HepG2 (cell line): ENCODE measurements around the gene DDI2. TPM values are rescaled to one million over a fixed set of nuclear protein-coding genes. Genes with fewer than 3 reads are reported as not detected.
A peak's percentile ranks its signal among the peaks of the same experiment; 100 is the strongest.

Experiments used
- ARID2 ChIP-seq: sonication (generic); formaldehyde crosslinking; IDR thresholded peaks from 2 replicates; pipeline ENCODE4 v1.8.1; 2022; ENCODE audit warnings: mild to moderate bottlenecking, missing genetic modification reagents, borderline replicate concordance
- CREB1 ChIP-seq, 2 experiments: fragments of 450-650 bp in 1 of 2; IDR thresholded peaks; 2 replicates each; pipeline ENCODE4 v1.6.1; 2016 to 2017; ENCODE audit warnings: control low read depth in 1 of 2, mild to moderate bottlenecking in 1 of 2, missing compliant biosample characterization in 1 of 2, missing genetic modification characterization in 1 of 2
- HDAC1 ChIP-seq: sonication (generic); formaldehyde crosslinking; IDR thresholded peaks from 2 replicates; pipeline ENCODE4 v1.5.1; 2020; ENCODE audit warnings: mild to moderate bottlenecking, missing genetic modification reagents
- HNRNPH1 ChIP-seq: fragments of 200-400 bp; formaldehyde crosslinking; optimal IDR thresholded peaks from 2 replicates; pipeline ENCODE3; 2017; ENCODE audit warnings: mild to moderate bottlenecking, low read depth, low read length
- HOMEZ ChIP-seq: IDR thresholded peaks from 2 replicates; pipeline ENCODE4 v1.6.1; 2016; ENCODE audit warnings: low read depth
- IKZF1 ChIP-seq: fragments of 450-650 bp; IDR thresholded peaks from 2 replicates; pipeline ENCODE4 v1.7.1; 2016
- KLF11 ChIP-seq: IDR thresholded peaks from 2 replicates; pipeline ENCODE4 v1.6.1; 2016; ENCODE audit warnings: missing compliant biosample characterization
- MTA3 ChIP-seq: sonication (generic); formaldehyde crosslinking; IDR thresholded peaks from 2 replicates; pipeline ENCODE4 v1.4.0; 2020; ENCODE audit warnings: missing genetic modification reagents
- NFATC3 ChIP-seq: sonication (generic); formaldehyde crosslinking; IDR thresholded peaks from 2 replicates; pipeline ENCODE4 v1.5.1; 2020; ENCODE audit warnings: mild to moderate bottlenecking, missing genetic modification reagents
- NONO ChIP-seq, 2 experiments: fragments of 450-650 bp in 1 of 2; sonication (generic) in 1 of 2; formaldehyde crosslinking in 1 of 2; IDR thresholded peaks in 1 of 2; conservative IDR thresholded peaks in 1 of 2; 2 replicates each; pipeline versions ENCODE4 v1.6.1 to v1.8.0; 2017 to 2022; ENCODE audit warnings: mild to moderate bottlenecking in 1 of 2, missing genetic modification reagents in 1 of 2, moderate library complexity in 1 of 2
- PHF20 ChIP-seq: sonication (generic); formaldehyde crosslinking; IDR thresholded peaks from 2 replicates; pipeline ENCODE4 v1.5.0; 2020; ENCODE audit warnings: mild to moderate bottlenecking, missing genetic modification reagents
- POGK ChIP-seq: sonication (generic); formaldehyde crosslinking; conservative IDR thresholded peaks from 2 replicates; pipeline ENCODE4 v1.8.0; 2022; ENCODE audit warnings: mild to moderate bottlenecking, moderate library complexity, missing genetic modification reagents
- RAD21 ChIP-seq: fragments of 450-650 bp; formaldehyde crosslinking; IDR thresholded peaks from 2 replicates; pipeline ENCODE4 v1.5.0; 2020; ENCODE audit warnings: mild to moderate bottlenecking
- RFX3 ChIP-seq: IDR thresholded peaks from 2 replicates; pipeline ENCODE4 v1.6.1; 2016; ENCODE audit warnings: missing biosample characterization, missing genetic modification reagents
- SMAD3 ChIP-seq: sonication (generic); formaldehyde crosslinking; IDR thresholded peaks from 2 replicates; pipeline ENCODE4 v1.4.0; 2020; ENCODE audit warnings: missing genetic modification reagents
- TEF ChIP-seq: sonication (generic); formaldehyde crosslinking; IDR thresholded peaks from 2 replicates; pipeline ENCODE4 v1.5.0; 2020; ENCODE audit warnings: missing genetic modification reagents
- ZBTB7B ChIP-seq: sonication (generic); formaldehyde crosslinking; IDR thresholded peaks from 2 replicates; pipeline ENCODE4 v1.4.0; 2020; ENCODE audit warnings: missing genetic modification reagents
- ZNF230 ChIP-seq: sonication (generic); formaldehyde crosslinking; IDR thresholded peaks from 2 replicates; pipeline ENCODE4 v1.4.0; 2020; ENCODE audit warnings: mild to moderate bottlenecking, missing genetic modification reagents
- ZNF282 ChIP-seq: fragments of 450-650 bp; IDR thresholded peaks from 2 replicates; pipeline ENCODE4 v1.6.1; 2018; ENCODE audit not compliant: partially characterized antibody
- ZNF292 ChIP-seq: sonication (generic); formaldehyde crosslinking; IDR thresholded peaks from 2 replicates; pipeline ENCODE4 v1.8.1; 2022; ENCODE audit warnings: mild to moderate bottlenecking, low read depth, missing genetic modification reagents, borderline replicate concordance
- ZNF460 ChIP-seq: sonication (generic); formaldehyde crosslinking; IDR thresholded peaks from 2 replicates; pipeline ENCODE4 v1.5.1; 2020; ENCODE audit warnings: missing genetic modification reagents, mild to moderate bottlenecking, borderline replicate concordance
- ZNF619 ChIP-seq: sonication (generic); formaldehyde crosslinking; IDR thresholded peaks from 2 replicates; pipeline ENCODE4 v1.4.0; 2020; ENCODE audit warnings: mild to moderate bottlenecking, missing genetic modification reagents
- ZSCAN12 ChIP-seq: sonication (generic); formaldehyde crosslinking; IDR thresholded peaks from 2 replicates; pipeline ENCODE4 v1.9.0; 2021; ENCODE audit warnings: mild to moderate bottlenecking, missing genetic modification reagents
- ZSCAN29 ChIP-seq: sonication (generic); formaldehyde crosslinking; conservative IDR thresholded peaks from 2 replicates; pipeline ENCODE4 v1.4.0; 2020; ENCODE audit warnings: mild to moderate bottlenecking, missing genetic modification reagents
- ZSCAN5A ChIP-seq: sonication (generic); formaldehyde crosslinking; IDR thresholded peaks from 2 replicates; pipeline ENCODE4 v1.8.0; 2022; ENCODE audit warnings: mild to moderate bottlenecking, missing genetic modification reagents, borderline replicate concordance
- polyA plus RNA-seq, 8 experiments: library from polyadenylated mRNA; depleted of rRNA in 3 of 8; stranded (reverse) in 7 of 8; unstranded in 1 of 8; fragments of >200 nt; fragmentation: Illumina TruSeq in 4 of 8; extraction: Trizol in 4 of 8; gene quantifications; 2 replicates each; pipeline versions ENCODE4 v1.2.1 to v1.2.3, GENCODE V29; 2011 to 2016; ENCODE audit warnings: low read depth in 4 of 8, missing spikeins in 1 of 8, mixed read lengths in 1 of 8; ENCODE audit not compliant: insufficient read depth in 1 of 8
- total RNA-seq, 5 experiments: library from RNA; depleted of rRNA; stranded (reverse); fragments of >200 nt; fragmentation: Illumina TruSeq; extraction: Trizol; gene quantifications; 2 replicates each; pipeline ENCODE4 v1.2.3, GENCODE V29; 2016; ENCODE audit warnings: low read depth in 1 of 5

Gene DDI2
- total and polyA plus RNA-seq, 2 of the 13 experiments (the other 11 are each of a cell fraction or from before 2014, with no cell fraction given), result 8.5 to 25.7 TPM

GRCh38 chr1:15618655-15619525 is 1.6 kb downstream of the DDI2 start (continued):
- TF ChIP-seq TEF (CRISPR knock-in tag) (no peak), HDAC1 (CRISPR knock-in tag) (peak; percentile 69; the same call in 1 of the 2 replicates), KLF11 (0 out of 2 replicates have a peak, but pooled peaks have one; percentile 25), ZSCAN29 (CRISPR knock-in tag) (no peak), NFATC3 (no peak), SMAD3 (CRISPR knock-in tag) (peak; percentile 85; the same call in 1 of the 2 replicates), HOMEZ (CRISPR knock-in tag) (peak; percentile 67), ZNF282 (no peak), IKZF1 (no peak), CREB1 (IDR thresholded peaks at IDR 0.05) (no peak), CREB1 (CRISPR knock-in tag; IDR thresholded peaks at IDR 0.05) (peak; percentile 69), MTA3 (no peak), ARID2 (CRISPR knock-in tag) (no peak), ZSCAN12 (no peak), ZNF619 (CRISPR knock-in tag) (no peak), RAD21 (CRISPR knock-in tag) (no peak), ZSCAN5A (no peak), ZNF230 (no peak), NONO (IDR thresholded peaks at IDR 0.05) (no peak), NONO (CRISPR knock-in tag; conservative IDR thresholded peaks at IDR 0.05) (0 out of 2 replicates have a peak, but pooled peaks have one; percentile 49), ZNF460 (peak; percentile 97), PHF20 (CRISPR knock-in tag) (no peak), POGK (CRISPR knock-in tag) (peak; percentile 67; the same call in 1 of the 2 replicates), ZNF292 (CRISPR knock-in tag) (no peak), HNRNPH1 (no peak), ZBTB7B (CRISPR knock-in tag) (peak; percentile 51; the same call in 1 of the 2 replicates), RFX3 (CRISPR knock-in tag) (0 out of 2 replicates have a peak, but pooled peaks have one; percentile 23)
